A549 (cell line): ENCODE data around the gene BTF3.

ENCODE experiments used
- CHD2 ChIP-seq: fragments of 150-350 bp; IDR thresholded peaks from 2 replicates; pipeline ENCODE4 v1.6.1; 2014; ENCODE audit warnings: low read length; ENCODE audit not compliant: partially characterized antibody
- CTCF ChIP-seq: fragments of >200 bp; sonication (Bioruptor Twin); formaldehyde crosslinking; IDR thresholded peaks from 3 replicates; pipeline ENCODE4 v1.5.1; 2016
- EP300 ChIP-seq, 2 experiments: fragments of >200 bp; sonication (Bioruptor Twin); formaldehyde crosslinking; IDR thresholded peaks; 2 replicates in 1 of 2; 3 replicates in 1 of 2; pipeline ENCODE4 v1.6.1; 2016 to 2017
- ESRRA ChIP-seq: fragments of 150-350 bp; IDR thresholded peaks from 2 replicates; pipeline ENCODE4 v1.6.1; 2014; ENCODE audit warnings: mild to moderate bottlenecking, low read length, borderline replicate concordance
- JUN ChIP-seq, 2 experiments: fragments of >200 bp; sonication (Bioruptor Twin); formaldehyde crosslinking; IDR thresholded peaks; 2 replicates in 1 of 2; 3 replicates in 1 of 2; pipeline ENCODE4 v1.6.1; 2016 to 2017
- JUNB ChIP-seq: fragments of >200 bp; sonication (Bioruptor Twin); formaldehyde crosslinking; IDR thresholded peaks from 2 replicates; pipeline ENCODE4 v1.6.1; 2016
- MAZ ChIP-seq: fragments of 150-350 bp; IDR thresholded peaks from 2 replicates; pipeline ENCODE4 v1.6.1; 2014; ENCODE audit warnings: antibody characterized with exemption, low read depth, low read length, borderline replicate concordance
- MYC ChIP-seq: IDR thresholded peaks from 2 replicates; pipeline ENCODE4 v1.6.1; 2012; ENCODE audit warnings: mild to moderate bottlenecking, inconsistent platforms, low read length, improper control_type of control experiment, borderline replicate concordance
- NFE2L2 ChIP-seq: fragments of 150-350 bp; conservative IDR thresholded peaks from 2 replicates; pipeline ENCODE4 v1.6.1; 2014; ENCODE audit warnings: low read length
- POLR2A ChIP-seq: IDR thresholded peaks from 2 replicates; pipeline ENCODE4 v1.6.1; 2012; ENCODE audit warnings: mild to moderate bottlenecking, low read length
- RAD21 ChIP-seq, 2 experiments: fragments of >200 bp in 1 of 2; sonication (Bioruptor Twin) in 1 of 2; formaldehyde crosslinking in 1 of 2; IDR thresholded peaks in 1 of 2; conservative IDR thresholded peaks in 1 of 2; 2 replicates in 1 of 2; 3 replicates in 1 of 2; pipeline ENCODE4 v1.6.1; 2012 to 2018; ENCODE audit warnings: inconsistent platforms in 1 of 2
- RFX5 ChIP-seq: fragments of 450-650 bp; IDR thresholded peaks from 2 replicates; pipeline ENCODE4 v1.7.1; 2014; ENCODE audit warnings: antibody characterized with exemption, mild to moderate bottlenecking, moderate library complexity
- SMC3 ChIP-seq: fragments of >200 bp; sonication (Bioruptor Twin); formaldehyde crosslinking; IDR thresholded peaks from 3 replicates; pipeline ENCODE4 v1.6.1; 2018; ENCODE audit warnings: inconsistent platforms
- TP53 ChIP-seq: fragments of 250-450 bp; sonication (Bioruptor Pico); IDR thresholded peaks from 2 replicates; pipeline ENCODE4 v1.5.0; 2021; ENCODE audit warnings: mild to moderate bottlenecking, moderate library complexity

GRCh38 chr5:73454379-73455036 is 43.7 kb upstream of the BTF3 start:
- TF ChIP-seq NFE2L2 = no peak
- TF ChIP-seq POLR2A = no peak
- no peak for TF ChIP-seq ESRRA
- peak; percentile 59 for TF ChIP-seq CTCF
- no peak for TF ChIP-seq TP53 (CRISPR knock-in tag)
- TF ChIP-seq SMC3 = no peak
- TF ChIP-seq RFX5 = no peak
- no peak for TF ChIP-seq MYC
- TF ChIP-seq JUNB = no peak
- TF ChIP-seq MAZ = no peak
- no peak for TF ChIP-seq EP300 (IDR thresholded peaks at IDR 0.05)
- peak; percentile 25 to 43; a peak in 3 of 5 replicates for TF ChIP-seq RAD21 (conservative IDR thresholded peaks at IDR 0.05 in 1 of 2, IDR thresholded peaks at IDR 0.05 in 1 of 2)
- TF ChIP-seq CHD2 = no peak
- no peak for TF ChIP-seq JUN (IDR thresholded peaks at IDR 0.05)
